IPS-18c (cell line): Measurements from ENCODE around the gene DRD4.
"Not testable (repeated sequence)": the region's sequence is repeated elsewhere in the genome, so short reads cannot be mapped to it uniquely, and the experiment has no call there.

Source experiments
- H3K4me3 ChIP-seq: 2 replicates; pipeline ENCODE4 v1.7.0; 2013; ENCODE audit warnings: low read depth, mild to moderate bottlenecking, low read length, moderate library complexity; ENCODE audit not compliant: insufficient read depth
- H3K9me3 ChIP-seq: one replicate; pipeline ENCODE4 v1.6.1; 2013; ENCODE audit warnings: mild to moderate bottlenecking, low read length, moderate library complexity; ENCODE audit not compliant: control insufficient read depth, insufficient read depth

Gene DRD4

DNA sequence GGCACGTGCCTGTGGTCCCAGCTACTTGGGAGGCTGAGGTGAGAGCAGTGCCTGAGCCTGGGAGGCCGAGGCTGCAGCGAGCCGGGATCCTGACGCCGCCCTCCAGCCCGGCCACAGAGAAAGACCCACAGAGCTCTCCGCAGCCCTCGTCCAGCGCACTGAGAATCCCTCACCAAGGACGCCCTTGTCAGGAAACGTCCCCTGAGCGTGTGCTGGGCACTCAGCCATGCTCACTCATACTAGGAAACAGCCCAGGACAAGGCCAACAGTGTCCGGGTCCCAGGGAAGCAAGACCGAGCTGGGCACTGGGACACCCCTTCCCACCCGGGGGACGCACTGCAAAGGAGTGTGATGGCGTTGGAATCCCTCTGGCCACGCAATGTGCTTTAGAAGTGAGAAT is 43.4 kb downstream of the DRD4 start:
- H3K4me3 ChIP-seq: no peak overlapping the region
- H3K9me3 ChIP-seq: peaks cover 4% of the 10 kb centered on the region

DNA sequence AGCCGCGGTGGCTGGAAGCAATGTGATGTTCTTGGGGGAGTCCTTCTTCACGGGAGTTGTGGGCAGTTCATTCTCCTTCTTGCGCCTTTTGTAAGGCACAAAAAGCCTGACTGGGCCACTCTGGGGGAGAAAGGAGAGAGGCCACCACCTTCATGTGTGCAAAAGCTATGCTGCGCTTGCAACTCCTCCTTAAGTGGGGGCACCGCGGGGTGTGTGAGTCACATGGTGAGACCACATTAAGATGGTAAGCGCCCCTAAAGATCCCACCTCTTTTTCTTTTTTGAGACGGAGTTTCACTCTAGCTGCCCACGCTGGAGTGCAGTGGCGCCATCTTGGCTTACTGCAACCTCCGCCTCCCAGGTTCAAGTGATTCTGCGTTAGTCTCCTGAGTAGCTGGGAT is 43.9 kb downstream of the DRD4 start:
- no peak overlapping the region for H3K4me3 ChIP-seq
- H3K9me3 ChIP-seq: peaks cover 4% of the 10 kb centered on the region

DNA sequence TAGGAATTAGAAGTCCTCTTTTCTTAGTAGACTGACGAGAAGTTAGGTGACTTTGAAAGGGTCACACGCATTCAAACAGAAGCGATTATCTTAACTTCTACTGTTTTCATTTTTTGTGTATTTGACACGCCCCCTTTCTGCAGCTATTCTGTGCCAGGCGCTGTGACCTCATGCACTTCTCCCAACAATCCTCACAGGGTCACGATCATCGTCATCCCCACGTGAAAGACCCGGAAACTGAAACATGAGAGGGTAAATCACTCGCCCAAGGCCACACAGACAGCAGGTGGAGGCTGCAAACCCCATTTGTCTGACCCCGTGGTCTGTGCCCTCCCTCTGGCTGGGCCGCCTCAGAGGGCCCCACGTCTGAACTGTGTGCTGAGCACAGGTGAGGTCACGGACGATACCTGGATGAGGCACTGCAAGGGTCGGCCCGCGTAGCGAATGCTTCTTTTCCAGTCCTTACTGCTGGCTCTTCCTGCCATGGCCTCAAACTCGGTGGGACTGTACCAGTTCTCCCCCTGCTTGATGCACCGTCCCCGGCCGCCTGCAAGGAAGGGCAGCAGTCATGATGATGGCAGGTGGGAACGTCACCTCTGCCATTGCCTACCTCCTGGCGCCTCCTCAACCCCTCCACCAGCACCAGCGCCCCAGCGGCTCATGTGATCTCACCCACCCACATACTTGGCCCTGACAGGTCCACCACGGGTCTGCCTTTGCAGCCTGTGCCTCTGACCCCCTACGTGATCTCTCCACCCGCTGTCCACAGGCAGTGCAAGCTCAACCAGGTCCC is 49.6 kb downstream of the DRD4 start:
- Histone ChIP-seq H3K9me3 (no peaks in the 10 kb centered on the region), H3K4me3 (no peak overlapping the region)

DNA sequence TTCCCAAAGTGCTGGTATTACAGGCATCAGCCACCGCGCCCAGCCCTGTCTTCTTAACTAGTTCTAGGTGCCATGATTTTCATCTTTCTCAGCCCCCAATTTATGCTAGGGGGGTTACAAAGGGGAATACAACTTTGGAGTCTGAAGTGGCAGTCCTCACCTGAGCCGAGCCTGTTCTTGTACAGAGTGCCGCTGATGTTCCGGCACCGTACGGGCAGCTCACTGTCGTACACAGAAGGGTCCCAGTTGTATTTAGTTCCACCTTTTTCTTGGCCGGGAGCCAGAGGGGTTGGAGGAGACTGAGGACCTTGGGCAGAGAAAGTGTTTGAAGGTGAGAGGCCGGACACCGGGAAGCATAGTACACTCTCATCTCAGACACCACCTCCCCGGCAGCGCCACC is 50.7 kb downstream of the DRD4 start:
- Histone ChIP-seq H3K9me3 (no peaks in the 10 kb centered on the region), H3K4me3 (no peak overlapping the region)

DNA sequence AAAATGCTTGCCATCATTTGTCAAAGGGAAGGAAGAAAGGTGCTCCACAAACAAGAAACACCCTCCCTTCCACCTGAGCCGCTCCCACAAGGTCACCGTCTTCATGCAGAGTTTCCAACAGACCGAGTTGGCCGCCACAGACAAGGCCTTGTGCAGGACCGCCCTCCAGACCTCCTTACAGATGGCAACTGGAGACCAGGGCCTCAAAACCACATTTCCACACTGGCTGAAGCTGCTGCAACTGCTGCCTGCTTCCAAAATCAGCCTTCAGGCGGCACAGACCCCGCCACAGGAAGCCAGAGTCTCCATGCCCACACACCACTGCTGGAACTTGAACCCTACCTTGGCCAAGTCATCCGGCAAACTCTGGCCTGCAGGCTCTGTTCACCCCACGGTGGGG is 51.6 kb downstream of the DRD4 start:
- H3K4me3 ChIP-seq: no peak overlapping the region
- no peaks in the 10 kb centered on the region for H3K9me3 ChIP-seq

DNA sequence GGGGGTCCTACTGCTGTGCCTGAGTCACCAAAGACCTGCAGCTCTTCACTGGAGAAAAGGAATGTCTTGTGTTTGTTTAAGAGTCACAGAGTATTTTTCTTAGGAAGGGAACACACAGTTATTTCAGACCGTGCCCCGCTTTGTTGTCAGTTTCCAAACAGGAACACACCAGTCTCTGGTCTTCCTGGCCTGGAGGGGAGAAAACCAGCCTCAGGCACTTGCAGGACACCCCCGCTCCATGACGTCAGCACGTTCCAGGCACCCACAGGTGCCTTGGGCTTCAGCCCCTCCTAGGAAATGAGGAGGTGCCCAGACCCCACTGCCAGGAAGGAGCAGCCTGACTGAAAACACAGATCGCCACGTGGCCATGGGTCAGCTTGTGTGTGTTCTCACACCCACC is 52.6 kb downstream of the DRD4 start:
- no peak overlapping the region for H3K4me3 ChIP-seq
- H3K9me3 ChIP-seq: peaks cover 2% of the 10 kb centered on the region

DNA sequence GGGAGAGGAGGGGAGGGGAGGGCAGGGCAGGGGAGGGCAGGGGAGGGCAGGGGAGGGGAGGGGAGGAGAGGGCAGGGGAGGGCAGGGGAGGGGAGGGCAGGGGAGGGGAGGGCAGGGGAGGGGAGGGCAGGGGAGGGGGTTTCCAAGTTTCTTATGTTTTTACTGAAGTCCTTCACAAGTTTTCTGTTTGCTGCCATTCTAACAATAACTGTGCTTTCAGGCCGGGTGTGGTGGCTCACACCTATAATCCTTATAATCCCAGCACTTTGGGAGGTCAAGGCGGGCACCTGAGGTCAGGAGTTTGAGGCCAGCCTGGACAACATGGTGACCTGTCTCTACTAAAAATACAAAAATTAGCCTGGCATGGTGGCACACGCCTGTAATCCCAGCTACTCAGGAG is 53.2 kb downstream of the DRD4 start:
- H3K4me3 ChIP-seq, H3K9me3 ChIP-seq: not testable (repeated sequence)
